HG03558 (cell line): Measurements from ENCODE around the gene PPP1R14D.
"Not testable (repeated sequence)": the region's sequence is repeated elsewhere in the genome, so short reads cannot be mapped to it uniquely, and the experiment has no call there.

Experiments used
- ATAC-seq: cut with Tn5 transposase; IDR thresholded peaks from one replicate; pipeline ENCODE4 v1.9.1; 2021; ENCODE audit warnings: moderate number of reproducible peaks; ENCODE audit not compliant: unreplicated experiment; ENCODE audit errors: extremely low read depth

PPP1R14D gene

GRCh38 chr15:40828447-40829036, at the start of gene PPP1R14D:
PPP1R14D (minus strand) TSS chr15:40828708; CDS start chr15:40828641, 67 bp downstream.
- no peak for ATAC-seq

DNA sequence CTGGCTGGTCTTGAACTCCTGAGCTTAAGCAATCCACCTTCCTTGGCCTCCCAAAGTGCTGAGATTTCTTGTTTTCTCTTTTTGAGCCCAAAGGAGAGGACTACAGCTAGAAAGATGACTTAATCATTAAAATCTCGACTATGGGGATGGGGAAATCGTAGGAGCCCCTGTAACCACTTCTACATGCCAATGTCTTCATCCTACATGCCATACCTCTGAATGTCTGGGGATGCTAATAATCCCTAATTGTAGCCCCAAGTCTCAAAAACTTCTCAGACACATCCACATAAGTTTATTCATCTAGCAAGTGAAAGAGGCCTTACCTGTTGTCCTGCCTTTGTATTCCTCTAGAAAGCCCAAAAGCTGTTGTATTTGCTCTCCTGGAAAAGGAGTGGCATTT, 49.2 kb upstream of the PPP1R14D start:
- no peak for ATAC-seq

DNA sequence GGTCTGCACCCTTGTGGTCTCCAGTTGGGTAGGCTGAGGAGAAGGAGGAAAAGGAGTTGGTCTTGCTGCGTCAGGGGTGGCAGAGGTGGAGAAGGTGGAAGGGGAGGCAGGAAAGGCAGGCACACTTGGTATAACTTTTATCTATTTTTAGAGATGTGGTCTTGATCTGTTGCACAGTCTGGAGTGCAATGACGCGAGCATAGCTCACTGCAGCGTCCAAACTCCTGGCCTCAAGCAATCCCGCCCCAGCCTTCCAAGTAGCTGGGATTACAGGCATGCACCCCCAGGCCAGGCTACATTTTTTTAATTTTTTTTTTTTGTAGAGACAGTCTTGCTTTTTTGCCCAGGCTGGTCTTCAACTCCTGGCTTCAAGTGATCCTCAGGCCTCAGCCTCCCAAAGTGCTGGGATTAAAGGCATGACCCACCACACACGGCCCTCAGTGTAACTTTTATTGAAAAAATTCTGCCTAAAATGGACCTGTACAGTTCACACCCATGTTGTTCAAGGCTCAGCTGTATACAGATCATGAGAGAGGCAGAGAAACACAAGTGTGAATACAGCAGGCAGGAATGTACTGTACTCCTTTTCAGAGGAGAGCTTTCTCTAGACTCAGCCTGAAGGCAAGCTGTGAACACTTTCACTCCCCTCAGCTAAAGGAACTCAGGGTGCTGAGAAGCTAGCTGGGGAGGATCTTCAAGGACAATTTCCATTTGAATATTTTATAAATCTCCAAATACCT, 47.7 kb upstream of the PPP1R14D start:
- ATAC-seq: no peak

DNA sequence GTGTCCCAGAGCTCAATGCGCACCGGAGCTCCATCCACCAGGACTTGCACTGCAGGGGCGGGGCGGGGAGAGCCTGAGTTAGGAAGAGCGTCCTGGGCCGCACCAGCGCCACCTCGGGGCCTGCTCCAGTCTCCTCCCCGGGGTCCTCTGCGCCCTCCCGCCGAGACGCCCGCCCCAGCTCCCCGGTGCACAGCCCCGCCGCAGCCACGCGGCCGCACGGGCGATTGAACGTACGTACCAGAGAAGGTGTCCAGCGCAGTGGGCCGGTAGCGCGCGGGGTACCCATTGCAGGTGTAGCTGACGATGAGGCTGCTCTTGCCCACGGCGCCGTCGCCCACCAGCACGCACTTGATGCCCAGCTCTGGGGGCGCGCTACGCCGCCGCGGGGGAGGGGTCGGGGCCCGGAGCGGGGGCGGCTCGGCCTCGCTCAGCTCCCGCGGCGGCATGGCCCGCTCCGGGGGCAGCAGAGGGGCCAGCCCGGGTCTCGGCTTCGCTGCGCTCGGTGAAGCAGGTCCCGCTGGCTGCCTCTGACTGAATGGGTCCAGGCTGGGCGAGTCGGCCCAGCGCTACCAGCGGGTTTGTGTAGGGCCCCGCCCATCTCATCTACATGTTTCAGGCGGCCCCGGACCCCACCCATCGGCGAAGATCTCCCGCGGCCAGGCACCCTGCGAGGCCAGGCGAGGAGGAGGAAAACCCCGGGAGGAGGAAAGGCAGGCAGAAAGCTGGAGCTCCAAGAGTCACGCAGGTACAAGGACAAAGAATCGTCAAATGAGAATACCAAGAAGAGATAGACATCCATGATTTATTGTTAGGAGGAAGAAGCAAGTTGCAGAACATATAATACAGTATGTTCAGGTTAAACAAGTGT, 45.4 kb upstream of the PPP1R14D start, which contains the start of gene RHOV:
Gene RHOV (minus strand): TSS at position 541 of the 868 bp plus-strand sequence. CDS start 95 bp downstream, at position 446.
- ATAC-seq: peak; percentile 41

- no peak for ATAC-seq
Observed at GRCh38 chr15:40872791-40873693, 44.5 kb upstream of the PPP1R14D start.

DNA sequence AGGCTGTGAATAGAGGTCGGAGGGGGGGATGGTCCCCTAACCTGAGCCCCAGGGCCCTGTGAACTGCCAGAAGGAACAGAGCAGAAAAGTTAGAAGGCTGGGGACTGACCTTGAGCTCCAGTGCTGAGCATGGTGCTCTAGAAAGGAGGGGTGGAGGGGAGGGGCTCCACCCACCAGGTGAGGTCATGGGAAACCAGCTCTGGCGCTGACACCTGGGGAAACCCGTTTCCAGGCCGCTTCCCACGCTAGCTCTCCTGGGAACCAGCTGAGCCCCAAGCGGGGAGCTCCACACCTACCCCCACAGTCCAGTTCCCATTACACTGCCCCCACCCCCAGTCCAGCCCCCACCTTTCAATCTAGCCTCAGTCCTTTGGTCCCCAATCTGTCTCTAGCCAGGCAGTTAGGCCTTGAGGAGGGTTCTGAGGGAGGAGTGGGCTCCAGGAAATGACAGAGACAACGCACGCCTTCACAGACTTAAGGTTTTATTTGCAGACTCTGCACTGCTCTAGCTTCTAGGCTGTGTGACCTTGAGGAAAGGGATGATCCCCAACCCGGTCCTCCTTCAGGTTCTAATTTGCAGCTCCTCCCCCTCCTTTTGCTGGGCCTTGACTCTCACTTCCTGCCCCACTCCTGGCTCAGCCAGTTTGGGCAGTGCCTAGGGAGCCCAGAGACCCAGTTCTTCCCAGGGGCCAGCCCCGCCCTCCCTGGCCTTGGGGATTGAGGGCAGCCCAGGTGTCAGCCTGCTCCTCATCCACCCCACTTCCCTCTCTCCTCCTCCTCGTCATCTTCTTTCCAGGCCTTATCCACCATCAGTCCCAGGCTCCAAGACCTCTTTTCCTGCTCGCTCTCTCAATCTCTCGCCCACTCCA, 43.5 kb upstream of the PPP1R14D start:
- ATAC-seq: no peak

- no peak for ATAC-seq
Observed at GRCh38 chr15:40870716-40871115, 42.2 kb upstream of the PPP1R14D start.

DNA sequence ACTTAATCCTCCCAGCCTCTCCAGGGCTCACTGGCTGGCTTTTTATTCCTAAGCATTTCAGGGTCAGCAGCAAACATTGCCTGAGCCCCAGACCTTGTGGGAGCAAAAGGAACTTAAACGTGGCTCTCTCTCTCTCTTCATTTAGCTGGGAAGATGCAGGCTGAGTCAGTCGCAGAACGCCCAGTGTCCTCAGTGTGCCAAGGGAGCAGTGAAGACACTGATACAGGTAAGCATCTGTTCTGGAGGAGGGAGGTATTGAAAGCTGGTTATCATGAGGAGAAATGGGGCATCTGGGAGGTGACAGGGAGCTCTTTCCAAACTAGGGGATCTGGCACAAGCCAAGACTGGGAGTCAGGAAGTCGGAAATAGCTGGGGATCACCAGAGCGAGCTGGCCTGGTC, 41.2 kb upstream of the PPP1R14D start:
- ATAC-seq: no peak

GRCh38 chr15:40867199-40867598, 38.7 kb upstream of the PPP1R14D start:
- no peak for ATAC-seq

GRCh38 chr15:40863660-40864270, 35.3 kb upstream of the PPP1R14D start:
- ATAC-seq: no peak

DNA sequence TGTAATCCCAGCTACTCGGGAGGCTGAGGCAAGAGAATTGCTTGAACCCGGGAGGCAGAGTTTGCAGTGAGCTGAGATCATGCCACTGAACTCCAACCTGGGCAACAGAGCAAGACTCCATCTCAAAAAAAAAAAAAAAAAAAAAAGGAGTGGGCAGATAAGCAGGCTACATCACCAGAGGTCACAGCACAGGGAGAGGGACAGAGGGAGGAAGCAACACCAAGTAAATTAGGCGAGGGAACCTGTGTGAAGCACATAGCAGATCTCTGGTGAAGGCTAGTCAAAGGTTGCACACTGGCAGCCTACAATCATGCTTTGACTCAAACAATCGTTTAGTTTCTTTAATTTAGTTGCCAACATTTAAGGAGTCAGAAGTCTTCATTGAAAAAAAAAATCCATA, 32.6 kb upstream of the PPP1R14D start:
- not testable (repeated sequence) for ATAC-seq

- ATAC-seq: no peak
Observed at GRCh38 chr15:40859206-40859851, 30.8 kb upstream of the PPP1R14D start.

DNA sequence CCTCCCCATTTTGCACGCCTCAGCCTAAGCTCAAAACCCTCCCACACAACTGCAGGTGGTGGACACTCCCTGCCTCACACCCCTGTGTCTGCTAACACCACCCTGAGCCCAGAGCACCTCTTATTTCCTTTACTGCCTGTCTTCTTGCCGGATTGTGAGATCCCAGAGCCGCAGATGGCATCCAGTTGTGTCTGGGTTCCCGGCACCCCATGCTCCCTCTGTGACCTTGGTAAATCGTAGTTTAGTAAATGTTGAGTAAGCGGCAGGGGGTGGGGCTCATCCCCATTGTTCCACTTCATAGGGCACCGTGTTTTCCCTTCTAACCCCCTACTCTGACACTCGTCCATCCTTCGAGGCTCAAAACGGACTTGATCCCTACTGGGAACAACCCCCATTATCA, 30.2 kb upstream of the PPP1R14D start:
- ATAC-seq: no peak

- no peak for ATAC-seq
Observed at GRCh38 chr15:40857601-40858341, 29.3 kb upstream of the PPP1R14D start.

DNA sequence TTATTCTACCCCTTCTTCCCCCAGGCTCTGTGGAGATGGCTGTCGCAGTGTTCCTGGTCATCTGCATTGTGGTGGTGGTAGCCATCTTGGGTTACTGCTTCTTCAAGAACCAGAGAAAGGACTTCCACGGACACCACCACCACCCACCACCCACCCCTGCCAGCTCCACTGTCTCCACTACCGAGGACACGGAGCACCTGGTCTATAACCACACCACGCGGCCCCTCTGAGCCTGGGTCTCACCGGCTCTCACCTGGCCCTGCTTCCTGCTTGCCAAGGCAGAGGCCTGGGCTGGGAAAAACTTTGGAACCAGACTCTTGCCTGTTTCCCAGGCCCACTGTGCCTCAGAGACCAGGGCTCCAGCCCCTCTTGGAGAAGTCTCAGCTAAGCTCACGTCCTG, 28.2 kb upstream of the PPP1R14D start:
- no peak for ATAC-seq

- no peak for ATAC-seq
Observed at GRCh38 chr15:40855706-40856234, 27.3 kb upstream of the PPP1R14D start.

DNA sequence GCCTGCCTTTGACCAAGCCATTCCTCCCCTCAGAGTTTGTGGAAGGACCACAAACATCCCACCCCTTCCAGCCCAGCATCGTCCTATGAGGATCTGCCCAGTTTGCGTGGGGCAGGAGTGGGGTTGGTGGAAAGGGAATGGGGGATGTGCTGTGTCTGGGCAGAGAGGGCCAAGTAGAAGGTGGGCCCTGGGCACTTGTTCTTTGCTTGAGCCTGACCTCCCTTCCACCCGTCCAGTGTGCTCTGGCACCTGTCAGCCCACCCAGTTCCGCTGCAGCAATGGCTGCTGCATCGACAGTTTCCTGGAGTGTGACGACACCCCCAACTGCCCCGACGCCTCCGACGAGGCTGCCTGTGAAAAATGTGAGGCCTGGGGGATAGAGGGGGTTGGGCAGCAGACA, 25.7 kb upstream of the PPP1R14D start:
- ATAC-seq: no peak
